ENCODE results near the gene GKN2.
"Not testable (repeated sequence)": the region's sequence is repeated elsewhere in the genome, so short reads cannot be mapped to it uniquely, and the experiment has no call there.

The GKN2 gene

GRCh38 chr2:68961380-68961779 is 8.7 kb upstream of the GKN2 start:
- no peak overlapping the region for H3K27ac ChIP-seq (ENCODE audit: low read depth, low read length, severe bottlenecking)
- H3K9me3 ChIP-seq (ENCODE audit: control insufficient read depth, low read length) = no peaks in the 10 kb centered on the region
- no peak overlapping the region for H3K4me3 ChIP-seq (ENCODE audit: extremely low read depth, insufficient read depth, low read length, poor library complexity, severe bottlenecking)
- H3K36me3 ChIP-seq (ENCODE audit: control insufficient read depth, insufficient read depth, low read length) = no peaks in the 10 kb centered on the region
- no peaks in the 10 kb centered on the region for H3K4me1 ChIP-seq (ENCODE audit: control insufficient read depth, insufficient read depth, low read length, poor library complexity, severe bottlenecking)
- 96% methylated on average over 3 of the region's 4 CpGs; no CpG with 5 or more reads in 1 of the 2 experiments for WGBS, 2 experiments (ENCODE audit: insufficient coverage in 2 of 2)

DNA sequence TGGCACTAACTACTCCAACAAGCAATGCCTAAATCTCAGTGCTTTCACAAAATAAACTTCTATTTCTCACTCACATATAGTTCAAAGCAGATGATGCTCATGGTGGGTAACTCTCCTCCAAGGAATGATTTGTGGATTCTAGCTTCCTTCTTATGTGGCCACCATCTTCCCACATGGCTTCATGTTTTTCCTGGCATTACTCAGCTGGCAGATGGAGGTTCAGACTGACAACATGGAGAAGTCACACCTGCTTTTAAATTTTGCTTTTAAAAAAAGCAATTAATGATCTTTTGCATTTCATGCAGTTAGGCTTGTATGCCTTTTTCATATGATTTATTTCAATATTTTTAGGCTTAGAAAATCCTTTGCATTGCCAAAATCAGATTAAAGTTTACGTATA is 6.3 kb upstream of the GKN2 start:
- no peak overlapping the region for H3K4me3 ChIP-seq (ENCODE audit: extremely low read depth, insufficient read depth, low read length, poor library complexity, severe bottlenecking)
- H3K9me3 ChIP-seq (ENCODE audit: control insufficient read depth, low read length) = peaks cover 2% of the 10 kb centered on the region
- no CpG with 5 or more reads among the region's 1 CpG for WGBS, 2 experiments (ENCODE audit: insufficient coverage in 2 of 2)
- no peak overlapping the region for H3K27ac ChIP-seq (ENCODE audit: low read depth, low read length, severe bottlenecking)
- no peaks in the 10 kb centered on the region for H3K36me3 ChIP-seq (ENCODE audit: control insufficient read depth, insufficient read depth, low read length)
- no peaks in the 10 kb centered on the region for H3K4me1 ChIP-seq (ENCODE audit: control insufficient read depth, insufficient read depth, low read length, poor library complexity, severe bottlenecking)

- 93 to 94% methylated on average over 3 of the region's 5 CpGs for WGBS, 2 experiments (ENCODE audit: insufficient coverage in 2 of 2)
- not testable (repeated sequence) for H3K4me3 ChIP-seq (ENCODE audit: extremely low read depth, insufficient read depth, low read length, poor library complexity, severe bottlenecking); H3K36me3 ChIP-seq (ENCODE audit: control insufficient read depth, insufficient read depth, low read length); H3K9me3 ChIP-seq (ENCODE audit: control insufficient read depth, low read length); H3K4me1 ChIP-seq (ENCODE audit: control insufficient read depth, insufficient read depth, low read length, poor library complexity, severe bottlenecking); H3K27ac ChIP-seq (ENCODE audit: low read depth, low read length, severe bottlenecking)
Observed at GRCh38 chr2:68955432-68955831, 2.7 kb upstream of the GKN2 start.

DNA sequence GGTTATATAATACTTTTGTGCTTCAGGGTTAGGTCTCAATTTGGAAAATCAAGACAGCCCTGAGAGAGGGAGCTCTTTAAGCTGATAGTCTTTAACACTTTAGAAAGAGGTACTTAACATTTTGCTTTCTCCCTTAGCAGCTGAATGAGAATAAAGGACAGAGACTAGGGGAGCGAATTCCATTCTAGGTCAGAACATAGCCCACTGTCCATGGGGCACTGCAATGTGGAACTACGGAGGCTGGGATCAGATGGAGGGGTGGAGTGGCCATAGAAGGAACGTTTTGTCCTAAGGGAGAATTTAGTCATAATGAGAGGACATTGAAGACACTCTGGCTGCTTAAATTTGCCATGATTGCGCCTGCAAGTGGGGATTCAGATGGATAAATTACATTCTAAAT is 794 bp downstream of the GKN2 start:
- no peak overlapping the region for H3K27ac ChIP-seq (ENCODE audit: low read depth, low read length, severe bottlenecking)
- H3K4me3 ChIP-seq (ENCODE audit: extremely low read depth, insufficient read depth, low read length, poor library complexity, severe bottlenecking) = no peak overlapping the region
- H3K9me3 ChIP-seq (ENCODE audit: control insufficient read depth, low read length) = peaks cover 2% of the 10 kb centered on the region
- H3K36me3 ChIP-seq (ENCODE audit: control insufficient read depth, insufficient read depth, low read length) = no peaks in the 10 kb centered on the region
- 52 to 74% methylated on average over 3 to 4 of the region's 4 CpGs for WGBS, 2 experiments (ENCODE audit: insufficient coverage in 2 of 2)
- no peaks in the 10 kb centered on the region for H3K4me1 ChIP-seq (ENCODE audit: control insufficient read depth, insufficient read depth, low read length, poor library complexity, severe bottlenecking)

GRCh38 chr2:68948710-68949109 is 4.0 kb downstream of the GKN2 start:
- 67 to 83% methylated on average over 1 of the region's 1 CpG for WGBS, 2 experiments (ENCODE audit: insufficient coverage in 2 of 2)
- no peak overlapping the region for H3K27ac ChIP-seq (ENCODE audit: low read depth, low read length, severe bottlenecking)
- peaks cover 3% of the 10 kb centered on the region for H3K4me1 ChIP-seq (ENCODE audit: control insufficient read depth, insufficient read depth, low read length, poor library complexity, severe bottlenecking)

GRCh38 chr2:68946117-68946516 is 6.6 kb downstream of the GKN2 start:
- H3K4me3 ChIP-seq (ENCODE audit: extremely low read depth, insufficient read depth, low read length, poor library complexity, severe bottlenecking) = no peak overlapping the region
- no peaks in the 10 kb centered on the region for H3K36me3 ChIP-seq (ENCODE audit: control insufficient read depth, insufficient read depth, low read length)
- WGBS, 2 experiments (ENCODE audit: insufficient coverage in 2 of 2) = no CpG with 5 or more reads among the region's 3 CpGs
- H3K4me1 ChIP-seq (ENCODE audit: control insufficient read depth, insufficient read depth, low read length, poor library complexity, severe bottlenecking) = peaks cover 5% of the 10 kb centered on the region
- H3K27ac ChIP-seq (ENCODE audit: low read depth, low read length, severe bottlenecking) = no peak overlapping the region
- H3K9me3 ChIP-seq (ENCODE audit: control insufficient read depth, low read length) = no peaks in the 10 kb centered on the region

More at GRCh38 chr2:68948710-68949109, 4.0 kb downstream of the GKN2 start:
- Histone ChIP-seq H3K36me3 (ENCODE audit: control insufficient read depth, insufficient read depth, low read length) (no peaks in the 10 kb centered on the region), H3K9me3 (ENCODE audit: control insufficient read depth, low read length) (no peaks in the 10 kb centered on the region), H3K4me3 (ENCODE audit: extremely low read depth, insufficient read depth, low read length, poor library complexity, severe bottlenecking) (no peak overlapping the region)

DNA sequence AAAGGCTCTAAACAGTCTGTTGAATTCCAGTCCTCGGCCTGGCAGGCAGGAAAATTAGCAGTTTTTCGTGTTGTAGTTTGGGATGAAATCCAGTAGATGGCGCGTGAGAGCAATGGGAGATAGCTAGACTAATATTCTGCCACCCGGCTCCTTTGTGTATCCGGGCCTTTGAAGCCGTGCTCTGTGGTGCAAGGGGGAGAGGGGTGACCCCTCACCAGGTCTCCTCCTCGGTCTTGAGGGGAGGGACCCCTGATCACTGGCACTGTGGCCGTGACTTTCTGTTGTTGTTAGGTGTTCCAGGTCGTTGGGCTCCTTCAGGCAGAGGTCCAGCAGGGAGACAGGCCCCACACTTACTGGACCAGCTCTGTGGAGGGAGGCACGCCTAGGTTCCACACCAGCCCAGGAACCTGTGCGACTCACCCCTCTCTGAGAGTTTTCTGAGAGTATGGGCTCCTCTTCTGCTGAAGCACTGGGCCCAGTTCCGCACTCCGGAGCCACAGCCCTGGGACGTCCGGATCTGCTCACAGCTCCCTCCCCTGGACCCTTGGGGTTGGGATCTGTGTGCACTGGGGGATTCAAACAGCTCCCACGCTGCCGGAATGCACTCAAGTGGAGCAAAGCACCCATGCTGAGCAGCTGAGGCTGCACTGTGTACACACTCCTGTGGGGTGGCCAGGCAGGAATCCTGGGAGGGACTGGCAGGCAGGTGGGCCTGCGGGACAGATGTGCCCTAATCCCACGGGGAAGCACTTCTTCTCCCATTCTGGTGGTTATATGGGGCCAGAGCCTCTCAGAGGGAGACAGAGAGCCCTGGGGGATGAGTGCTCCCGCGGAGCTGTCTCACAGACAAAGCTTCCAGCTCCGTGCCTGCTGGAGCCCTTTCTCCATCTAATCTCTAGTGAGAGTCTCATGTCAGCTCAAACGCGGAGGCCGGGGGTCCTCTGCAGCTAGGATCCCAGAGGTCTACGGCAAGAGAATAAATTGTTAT is 8.8 kb downstream of the GKN2 start:
- no peak overlapping the region for H3K4me3 ChIP-seq (ENCODE audit: extremely low read depth, insufficient read depth, low read length, poor library complexity, severe bottlenecking)
- peak overlapping the region; percentile 14 for H3K27ac ChIP-seq (ENCODE audit: low read depth, low read length, severe bottlenecking)
- H3K4me1 ChIP-seq (ENCODE audit: control insufficient read depth, insufficient read depth, low read length, poor library complexity, severe bottlenecking) = peaks cover 5% of the 10 kb centered on the region
- WGBS, 2 experiments (ENCODE audit: insufficient coverage in 2 of 2) = 35 to 42% methylated on average over 21 to 23 of the region's 27 CpGs
- no peaks in the 10 kb centered on the region for H3K36me3 ChIP-seq (ENCODE audit: control insufficient read depth, insufficient read depth, low read length)
- H3K9me3 ChIP-seq (ENCODE audit: control insufficient read depth, low read length) = peaks cover 3% of the 10 kb centered on the region

DNA sequence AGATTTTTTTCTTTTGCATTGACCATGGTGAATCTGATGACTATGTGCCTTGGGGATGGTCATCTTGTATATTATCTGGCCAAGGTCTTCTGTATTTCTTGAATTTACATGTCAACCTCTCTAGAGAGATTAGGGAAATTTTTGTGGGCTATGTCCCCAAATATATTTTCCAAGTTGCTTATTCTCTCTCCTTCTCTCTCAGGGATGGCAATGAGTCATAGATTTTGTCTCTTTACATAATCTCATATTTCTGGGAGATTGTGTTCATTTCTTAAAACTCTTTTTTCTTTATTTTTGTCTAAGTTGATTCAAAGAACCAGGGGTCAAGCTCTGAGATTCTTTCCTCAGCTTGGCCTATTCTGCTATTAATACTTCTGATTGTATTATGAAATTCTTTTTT is 9.9 kb downstream of the GKN2 start:
- H3K4me3 ChIP-seq (ENCODE audit: extremely low read depth, insufficient read depth, low read length, poor library complexity, severe bottlenecking) = no peak overlapping the region
- H3K9me3 ChIP-seq (ENCODE audit: control insufficient read depth, low read length) = peaks cover 3% of the 10 kb centered on the region
- H3K27ac ChIP-seq (ENCODE audit: low read depth, low read length, severe bottlenecking) = no peak overlapping the region
- H3K4me1 ChIP-seq (ENCODE audit: control insufficient read depth, insufficient read depth, low read length, poor library complexity, severe bottlenecking) = peaks cover 5% of the 10 kb centered on the region
- no peaks in the 10 kb centered on the region for H3K36me3 ChIP-seq (ENCODE audit: control insufficient read depth, insufficient read depth, low read length)

GRCh38 chr2:68940369-68940768 is 12.3 kb downstream of the GKN2 start:
- no peaks in the 10 kb centered on the region for H3K36me3 ChIP-seq (ENCODE audit: control insufficient read depth, insufficient read depth, low read length)
- H3K27ac ChIP-seq (ENCODE audit: low read depth, low read length, severe bottlenecking) = no peak overlapping the region
- no peak overlapping the region for H3K4me3 ChIP-seq (ENCODE audit: extremely low read depth, insufficient read depth, low read length, poor library complexity, severe bottlenecking)
- peaks cover 3% of the 10 kb centered on the region for H3K9me3 ChIP-seq (ENCODE audit: control insufficient read depth, low read length)
- no CpG with 5 or more reads among the region's 1 CpG for WGBS, 2 experiments (ENCODE audit: insufficient coverage in 2 of 2)
- H3K4me1 ChIP-seq (ENCODE audit: control insufficient read depth, insufficient read depth, low read length, poor library complexity, severe bottlenecking) = peaks cover 21% of the 10 kb centered on the region

DNA sequence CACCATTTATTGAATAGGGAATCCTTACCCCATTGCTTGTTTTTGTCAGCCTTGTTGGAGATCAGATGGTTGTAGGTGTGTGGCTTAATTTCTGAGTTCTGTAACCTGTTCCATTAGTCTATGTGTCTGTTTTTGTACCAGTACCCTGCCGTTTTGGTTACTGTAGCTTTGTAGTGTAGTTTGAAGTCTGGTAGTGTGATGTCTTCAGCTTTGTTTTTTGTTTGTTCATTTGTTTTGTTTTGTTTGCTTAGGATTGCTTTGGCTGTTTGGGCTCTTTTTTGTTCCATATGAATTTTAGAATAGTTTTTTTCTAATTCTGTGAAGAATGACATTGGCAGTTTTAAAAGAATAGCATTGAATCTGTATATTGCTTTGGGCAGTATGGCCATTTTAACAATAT is 12.7 kb downstream of the GKN2 start:
- Histone ChIP-seq H3K27ac (ENCODE audit: low read depth, low read length, severe bottlenecking) (no peak overlapping the region), H3K36me3 (ENCODE audit: control insufficient read depth, insufficient read depth, low read length) (no peaks in the 10 kb centered on the region), H3K4me1 (ENCODE audit: control insufficient read depth, insufficient read depth, low read length, poor library complexity, severe bottlenecking) (peaks cover 21% of the 10 kb centered on the region), H3K9me3 (ENCODE audit: control insufficient read depth, low read length) (peaks cover 3% of the 10 kb centered on the region), H3K4me3 (ENCODE audit: extremely low read depth, insufficient read depth, low read length, poor library complexity, severe bottlenecking) (no peak overlapping the region)
- WGBS, 2 experiments (ENCODE audit: insufficient coverage in 2 of 2) = 100% methylated on average over 1 of the region's 1 CpG

GRCh38 chr2:68938938-68939337 is 13.8 kb downstream of the GKN2 start:
- WGBS, 2 experiments (ENCODE audit: insufficient coverage in 2 of 2) = 89% methylated on average over 1 of the region's 3 CpGs; no CpG with 5 or more reads in 1 of the 2 experiments
- Histone ChIP-seq H3K36me3 (ENCODE audit: control insufficient read depth, insufficient read depth, low read length) (no peaks in the 10 kb centered on the region), H3K9me3 (ENCODE audit: control insufficient read depth, low read length) (peaks cover 3% of the 10 kb centered on the region), H3K4me3 (ENCODE audit: extremely low read depth, insufficient read depth, low read length, poor library complexity, severe bottlenecking) (no peak overlapping the region), H3K4me1 (ENCODE audit: control insufficient read depth, insufficient read depth, low read length, poor library complexity, severe bottlenecking) (peaks cover 20% of the 10 kb centered on the region), H3K27ac (ENCODE audit: low read depth, low read length, severe bottlenecking) (no peak overlapping the region)
